Activated naive CD4-positive, alpha-beta T cell treated with Interleukin-2 at 50 U/mL for 16 hours (primary cell): ENCODE measurements around the gene NXNL2.
A peak's percentile ranks its signal among the peaks of the same experiment; 100 is the strongest.

ENCODE experiments used
- DNase-seq: peaks from one replicate; pipeline ENCODE4 v3.0.0-alpha.2; 2020

NXNL2 gene

DNA sequence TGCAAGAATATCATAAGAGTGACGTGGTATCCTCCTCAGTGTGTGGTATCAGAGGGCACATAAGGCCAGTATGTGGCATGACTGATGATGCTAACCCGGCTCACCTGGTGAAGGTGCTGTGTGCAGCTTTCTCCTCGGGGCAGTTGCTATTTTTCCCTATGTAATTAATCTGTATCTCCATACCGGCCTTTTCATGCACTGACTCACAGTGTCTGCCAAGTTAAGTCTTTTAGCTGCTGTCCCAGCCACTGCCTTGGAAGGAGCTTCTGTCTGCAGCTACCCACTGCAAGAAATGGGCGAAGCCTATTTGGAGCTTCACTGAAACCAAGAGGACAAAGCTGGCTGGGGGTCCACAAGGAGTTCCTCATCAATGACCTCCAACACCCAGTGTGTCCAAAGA lies 46.0 kb downstream of the NXNL2 start:
- DNase-seq: no peak

GRCh38 chr9:88583901-88584596 lies 49.1 kb downstream of the NXNL2 start:
- DNase-seq: no peak

DNA sequence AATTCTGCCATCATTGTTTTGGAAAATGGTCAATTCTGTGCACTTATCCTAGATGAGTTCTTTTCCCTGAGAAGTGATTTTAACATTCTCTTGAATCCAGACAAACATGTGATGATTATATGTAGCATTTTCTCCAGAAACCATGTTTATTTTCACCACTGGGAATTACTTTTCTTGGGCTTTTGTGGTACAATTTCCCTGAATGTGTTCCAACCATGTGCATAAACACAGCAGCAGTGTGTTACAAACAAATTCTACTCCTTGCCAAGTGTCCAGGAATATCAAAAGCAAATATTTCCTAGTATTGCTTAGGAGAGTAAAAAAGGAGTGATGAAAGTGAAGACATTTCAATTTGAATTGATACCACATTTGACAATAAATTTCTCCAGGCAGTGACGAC lies 50.4 kb downstream of the NXNL2 start:
- no peak for DNase-seq

GRCh38 chr9:88586452-88586851 lies 51.5 kb downstream of the NXNL2 start:
- no peak for DNase-seq

GRCh38 chr9:88587182-88587581 lies 52.2 kb downstream of the NXNL2 start:
- no peak for DNase-seq

GRCh38 chr9:88587885-88588649 lies 53.1 kb downstream of the NXNL2 start:
- DNase-seq: no peak

GRCh38 chr9:88589656-88590055 lies 54.7 kb downstream of the NXNL2 start:
- DNase-seq: no peak

- no peak for DNase-seq
These were observed 55.7 kb downstream of the NXNL2 start for GRCh38 chr9:88590558-88591146.

- DNase-seq: peak; percentile 38
These were observed 58.7 kb downstream of the NXNL2 start for GRCh38 chr9:88593537-88594185.
